Naive B cell (primary cell): ENCODE data around the gene LLCFC1. TPM values are rescaled to one million over a fixed set of nuclear protein-coding genes. Genes with fewer than 3 reads are reported as not detected.
"Not testable (repeated sequence)": the region's sequence is repeated elsewhere in the genome, so short reads cannot be mapped to it uniquely, and the experiment has no call there.

Experiments used
- ATAC-seq, 2 donors: fragments of 150-1000 bp; cut with Tn5 transposase; 2 replicates each; pipeline ENCODE4 v1.10.0; 2021; ENCODE audit warnings: low read depth in 2 of 2, mild to moderate bottlenecking in 2 of 2, moderate library complexity in 2 of 2
- DNase-seq: peaks from one replicate; pipeline ENCODE4 v3.0.0; 2022
- H3K27ac Mint-ChIP-seq, 6 donors: one replicate each; pipeline ENCODE4 v1.8.0; 2020 to 2022; ENCODE audit warnings: mild to moderate bottlenecking in 6 of 6, mixed read lengths in 6 of 6, moderate library complexity in 5 of 6, inconsistent platforms in 2 of 6
- H3K27me3 Mint-ChIP-seq, 3 donors: one replicate each; pipeline ENCODE4 v1.8.0; 2021 to 2022; ENCODE audit warnings: mixed read lengths in 3 of 3, mild to moderate bottlenecking in 1 of 3
- H3K36me3 Mint-ChIP-seq, 2 donors: one replicate each; pipeline ENCODE4 v1.8.0; 2020 to 2022; ENCODE audit warnings: mixed read lengths in 2 of 2, inconsistent platforms in 1 of 2, mild to moderate bottlenecking in 1 of 2
- H3K4me1 Mint-ChIP-seq, 3 donors: one replicate each; pipeline ENCODE4 v1.8.0; 2020 to 2022; ENCODE audit warnings: mixed read lengths in 3 of 3, inconsistent platforms in 1 of 3, mild to moderate bottlenecking in 1 of 3, moderate library complexity in 1 of 3
- H3K4me3 Mint-ChIP-seq, 8 donors: one replicate each; pipeline ENCODE4 v1.8.0; 2020 to 2022; ENCODE audit warnings: mild to moderate bottlenecking in 8 of 8, mixed read lengths in 8 of 8, moderate library complexity in 8 of 8, inconsistent platforms in 2 of 8
- H3K9me3 Mint-ChIP-seq, 7 donors: one replicate each; pipeline ENCODE4 v1.8.0; 2020 to 2022; ENCODE audit warnings: mixed read lengths in 7 of 7, mild to moderate bottlenecking in 5 of 7, inconsistent platforms in 2 of 7, moderate library complexity in 1 of 7
- polyA plus RNA-seq, 6 donors: library from polyadenylated mRNA; unstranded; fragments of 300-500 nt; fragmentation: Illumina TruSeq; gene quantifications; one replicate each; pipeline ENCODE4 v1.2.3, GENCODE V29; 2021; ENCODE audit warnings: low read depth in 6 of 6

Gene LLCFC1
- polyA plus RNA-seq, 6 donors from 2014 or later = not detected

- peaks cover 0 to 11% of the 10 kb centered on the region in 2 donors for H3K36me3 Mint-ChIP-seq
- ATAC-seq (no peak), DNase-seq (no peak)
- H3K27me3 Mint-ChIP-seq = peaks cover 17 to 42% (median 42%) of the 10 kb centered on the region in 3 donors
- H3K27ac Mint-ChIP-seq = peak overlapping the region in 1 of 6 donors; percentile 11
- H3K4me1 Mint-ChIP-seq = no peaks in the 10 kb centered on the region
- peaks cover 2 to 11% (median 8%) of the 10 kb centered on the region in 7 donors for H3K9me3 Mint-ChIP-seq
- no peak overlapping the region for H3K4me3 Mint-ChIP-seq
These were observed 21.8 kb downstream of the LLCFC1 start for GRCh38 chr7:142960955-142961512.

DNA sequence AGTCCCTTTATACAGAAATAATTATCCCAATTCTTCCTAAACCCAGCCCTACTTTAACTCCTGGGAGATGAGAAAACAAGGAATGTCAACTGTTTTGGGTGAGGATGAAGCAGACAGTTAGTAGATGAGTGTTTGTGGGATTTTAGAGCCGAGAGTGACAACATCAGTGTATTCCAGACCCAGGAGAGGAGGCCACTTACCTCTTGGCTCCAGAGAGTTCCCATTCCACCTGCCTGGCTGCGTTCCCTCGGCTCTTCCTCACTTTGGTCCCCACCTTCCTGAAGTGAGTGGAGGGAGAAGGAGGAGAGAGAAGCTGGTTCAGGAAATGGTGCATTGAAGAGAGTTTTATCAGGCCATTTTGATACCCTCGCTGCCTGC lies 22.3 kb downstream of the LLCFC1 start:
- Mint-ChIP-seq H3K27ac (no peak overlapping the region), H3K4me3 (no peak overlapping the region), H3K9me3 (peaks cover 0 to 5% (median 4%) of the 10 kb centered on the region in 7 donors), H3K27me3 (peaks cover 17 to 42% (median 42%) of the 10 kb centered on the region in 3 donors), H3K36me3 (peaks cover 0 to 6% of the 10 kb centered on the region in 2 donors), H3K4me1 (no peaks in the 10 kb centered on the region)
- ATAC-seq = no peak
- DNase-seq = no peak

DNA sequence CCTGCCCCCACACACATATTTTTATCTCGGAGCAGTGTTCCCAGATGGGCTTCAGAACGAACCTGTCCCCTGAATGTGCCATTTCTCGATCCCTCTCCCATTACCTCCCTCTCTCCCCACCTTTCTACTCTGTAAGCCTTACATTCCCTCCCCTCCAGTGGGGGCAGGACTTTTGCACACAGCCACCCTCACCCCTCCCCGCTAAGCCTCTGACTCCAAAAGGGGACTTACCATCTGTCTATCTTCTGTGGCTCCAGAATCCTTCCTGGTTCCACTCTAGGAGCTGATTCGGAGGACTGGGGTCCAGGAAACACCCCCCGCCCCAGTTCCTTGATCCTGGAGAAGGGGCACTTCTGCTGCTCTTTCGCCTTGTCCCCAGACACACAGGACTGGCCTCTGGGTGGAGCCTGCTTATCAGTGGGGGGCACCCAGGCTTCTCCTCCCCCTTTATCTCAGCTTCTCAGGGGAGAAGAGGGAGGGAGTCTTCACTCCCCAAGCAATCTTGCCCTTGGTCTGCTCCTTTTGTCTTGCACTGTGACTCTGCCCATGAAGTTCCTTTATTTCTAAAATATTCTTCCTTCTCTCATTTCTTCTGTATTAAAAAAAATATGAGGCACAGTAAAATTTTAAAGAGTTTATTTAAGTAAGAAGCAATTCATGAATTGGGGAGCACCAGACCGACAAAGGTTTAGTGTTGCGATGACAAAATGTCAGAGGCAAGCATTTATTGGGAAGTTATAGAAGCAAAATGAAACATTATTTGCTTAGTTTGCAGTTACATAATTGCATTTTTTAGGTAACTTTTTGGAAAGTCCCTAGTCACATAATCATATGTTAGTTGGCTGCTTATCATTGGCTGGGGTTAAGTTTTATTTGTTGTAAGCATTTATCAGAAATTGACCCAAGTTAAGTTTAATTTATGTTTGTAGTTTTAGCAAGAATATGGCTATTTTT lies 23.0 kb downstream of the LLCFC1 start, which contains the start of gene KEL:
TSS of gene KEL (minus strand) at position 391 of the 954 bp plus-strand sequence. CDS start at position 234, 157 bp downstream.
- DNase-seq = no peak
- Mint-ChIP-seq H3K4me3 (no peak within 1 kb of the TSS), H3K27me3 (peaks cover 17 to 42% (median 42%) of the 10 kb centered on the region in 3 donors), H3K9me3 (peaks cover 0 to 3% (median 0%) of the 10 kb centered on the region in 7 donors), H3K4me1 (no peaks in the 10 kb centered on the region), H3K27ac (peak within 1 kb of the TSS in 1 of 6 donors; percentile 11), H3K36me3 (no peaks in the 10 kb centered on the region)
- no peak for ATAC-seq

DNA sequence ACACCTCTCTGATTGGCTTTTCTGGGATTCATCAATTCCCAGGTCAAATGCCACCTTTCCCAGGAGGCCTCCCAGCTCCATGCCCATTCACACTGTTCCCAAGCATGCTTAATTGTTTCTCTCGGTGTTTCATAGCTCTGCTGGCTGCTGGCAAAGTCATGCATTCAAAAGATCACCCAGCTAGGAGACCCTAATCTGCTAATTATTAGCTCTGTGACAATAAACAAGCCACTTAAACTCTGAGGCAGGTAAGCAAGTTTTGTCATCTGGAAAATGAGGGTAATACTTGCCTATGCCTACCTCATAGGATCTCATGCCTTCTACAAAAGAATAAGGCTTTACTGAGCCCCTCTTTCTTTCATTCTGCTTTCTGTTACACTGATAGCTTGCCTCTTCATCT lies 23.7 kb downstream of the LLCFC1 start:
- no peaks in the 10 kb centered on the region for H3K36me3 Mint-ChIP-seq
- H3K9me3 Mint-ChIP-seq = peaks cover 0 to 3% (median 0%) of the 10 kb centered on the region in 7 donors
- H3K4me3 Mint-ChIP-seq = no peak overlapping the region
- DNase-seq (no peak), ATAC-seq (no peak)
- H3K27me3 Mint-ChIP-seq = peaks cover 17 to 45% (median 45%) of the 10 kb centered on the region in 3 donors
- no peak overlapping the region for H3K27ac Mint-ChIP-seq
- no peaks in the 10 kb centered on the region for H3K4me1 Mint-ChIP-seq

DNA sequence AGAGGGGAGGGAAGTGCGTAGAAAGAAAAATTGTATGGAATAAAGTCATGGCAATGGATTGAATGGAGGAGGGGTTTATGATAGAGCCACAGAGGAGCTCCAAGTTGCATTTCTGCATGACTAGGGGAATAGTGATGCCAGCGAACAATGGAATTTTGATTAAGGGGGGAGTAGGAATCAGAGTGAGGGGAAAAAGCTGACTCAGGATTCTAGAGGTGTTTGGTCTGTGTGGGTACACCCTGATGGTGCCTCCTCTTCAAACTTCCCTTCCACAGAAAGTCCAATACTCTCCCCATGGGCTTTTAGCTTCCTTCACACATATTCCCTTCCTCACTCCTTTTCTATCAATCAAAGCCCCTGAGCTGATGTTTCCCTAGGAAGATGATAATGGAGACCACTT lies 24.7 kb downstream of the LLCFC1 start:
- no peak for DNase-seq
- Mint-ChIP-seq H3K27ac (no peak overlapping the region), H3K4me3 (no peak overlapping the region), H3K27me3 (peaks cover 23 to 54% (median 53%) of the 10 kb centered on the region in 3 donors), H3K36me3 (no peaks in the 10 kb centered on the region), H3K4me1 (no peaks in the 10 kb centered on the region), H3K9me3 (peaks cover 0 to 3% (median 0%) of the 10 kb centered on the region in 7 donors)
- ATAC-seq = no peak

- Mint-ChIP-seq H3K4me3 (no peak overlapping the region), H3K27ac (no peak overlapping the region), H3K27me3 (peaks cover 24 to 55% (median 49%) of the 10 kb centered on the region in 3 donors), H3K36me3 (no peaks in the 10 kb centered on the region), H3K4me1 (no peaks in the 10 kb centered on the region), H3K9me3 (peaks cover 0 to 3% (median 0%) of the 10 kb centered on the region in 7 donors)
- DNase-seq = no peak
- no peak for ATAC-seq
These were observed 25.4 kb downstream of the LLCFC1 start for GRCh38 chr7:142964502-142965246.

DNA sequence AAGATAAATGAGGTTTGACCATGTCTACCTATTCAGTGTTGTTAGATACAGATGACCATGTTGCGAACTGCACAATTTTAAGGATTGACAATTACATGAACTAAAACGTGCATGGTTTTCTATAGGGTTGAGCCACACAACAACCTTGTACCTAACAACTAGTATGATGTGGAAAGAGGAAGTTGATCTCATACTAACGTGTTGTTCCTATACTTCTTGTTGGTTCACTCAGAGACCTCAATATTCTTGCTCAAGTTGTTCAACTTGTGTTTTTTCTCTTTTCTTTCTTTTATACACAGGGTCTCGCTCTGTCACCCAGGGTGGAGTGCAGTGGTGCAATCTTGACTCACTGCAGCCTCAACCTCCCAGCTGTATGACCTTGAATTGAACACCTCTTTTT lies 28.9 kb downstream of the LLCFC1 start:
- Mint-ChIP-seq H3K36me3 (no peaks in the 10 kb centered on the region), H3K4me3 (no peak overlapping the region), H3K27ac (no peak overlapping the region), H3K4me1 (no peaks in the 10 kb centered on the region), H3K9me3 (no peaks in the 10 kb centered on the region), H3K27me3 (peaks cover 19 to 56% (median 51%) of the 10 kb centered on the region in 3 donors)
- DNase-seq (no peak), ATAC-seq (no peak)

GRCh38 chr7:142969183-142969582 lies 29.9 kb downstream of the LLCFC1 start:
- peaks cover 0 to 1% (median 0%) of the 10 kb centered on the region in 7 donors for H3K9me3 Mint-ChIP-seq
- H3K36me3 Mint-ChIP-seq = no peaks in the 10 kb centered on the region
- DNase-seq (no peak), ATAC-seq (no peak)
- no peak overlapping the region for H3K4me3 Mint-ChIP-seq
- no peak overlapping the region for H3K27ac Mint-ChIP-seq
- peaks cover 17 to 49% (median 42%) of the 10 kb centered on the region in 3 donors for H3K27me3 Mint-ChIP-seq
- no peaks in the 10 kb centered on the region for H3K4me1 Mint-ChIP-seq

DNA sequence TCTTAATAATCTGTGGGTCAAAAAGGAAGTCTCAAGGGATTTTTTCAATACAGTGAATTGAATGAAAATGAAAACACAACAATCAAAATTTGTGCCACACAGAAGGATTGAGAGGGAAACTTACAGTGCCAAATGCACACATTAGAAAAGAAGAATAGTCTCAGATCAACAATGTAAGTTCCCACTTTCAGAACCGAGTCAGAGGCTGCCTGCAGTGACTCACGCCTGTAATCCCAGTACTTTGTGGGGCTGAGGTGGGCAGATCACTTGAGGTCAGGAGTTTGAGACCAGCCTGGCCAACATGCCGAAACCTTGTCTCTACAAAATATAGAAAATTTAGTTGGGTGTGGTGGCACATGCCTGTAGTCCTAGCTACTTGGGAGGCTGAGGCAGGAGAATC lies 35.3 kb downstream of the LLCFC1 start:
- ATAC-seq = no peak
- Mint-ChIP-seq H3K36me3 (no peaks in the 10 kb centered on the region), H3K4me1 (no peaks in the 10 kb centered on the region), H3K27me3 (peaks cover 13 to 38% (median 14%) of the 10 kb centered on the region in 3 donors), H3K4me3 (no peak overlapping the region), H3K9me3 (peaks cover 2 to 13% (median 12%) of the 10 kb centered on the region in 7 donors), H3K27ac (no peak overlapping the region)
- DNase-seq = no peak

DNA sequence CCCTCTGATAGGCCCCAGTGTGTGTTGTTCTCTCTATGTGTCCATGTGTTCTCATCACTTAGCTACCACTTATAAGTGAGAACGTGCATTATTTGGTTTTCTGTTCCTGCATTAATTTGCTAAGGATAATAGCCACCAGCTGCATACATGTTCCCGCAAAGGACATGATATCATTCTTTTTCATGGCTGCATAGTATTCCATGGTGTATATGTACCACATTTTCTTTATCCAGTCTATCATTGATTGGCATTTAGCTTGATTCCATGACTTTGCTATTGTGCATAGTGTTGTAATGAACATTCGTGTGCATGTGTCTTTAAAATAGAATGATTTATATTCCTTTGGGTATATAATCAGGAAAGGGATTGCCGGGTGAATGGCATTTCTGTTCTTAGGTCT lies 39.1 kb downstream of the LLCFC1 start:
- Mint-ChIP-seq H3K27me3 (peaks cover 9 to 37% (median 21%) of the 10 kb centered on the region in 3 donors), H3K9me3 (peaks cover 2 to 36% (median 22%) of the 10 kb centered on the region in 7 donors)
- H3K4me3 Mint-ChIP-seq, H3K36me3 Mint-ChIP-seq, H3K4me1 Mint-ChIP-seq, H3K27ac Mint-ChIP-seq, DNase-seq, ATAC-seq: not testable (repeated sequence)

GRCh38 chr7:142983825-142984224 lies 44.5 kb downstream of the LLCFC1 start:
- Mint-ChIP-seq H3K4me3 (no peak overlapping the region), H3K9me3 (peaks cover 0 to 27% (median 14%) of the 10 kb centered on the region in 7 donors), H3K27ac (peak overlapping the region in 1 of 6 donors; percentile 55), H3K4me1 (no peaks in the 10 kb centered on the region), H3K27me3 (peaks cover 14 to 45% (median 35%) of the 10 kb centered on the region in 3 donors), H3K36me3 (no peaks in the 10 kb centered on the region)
- ATAC-seq (no peak), DNase-seq (no peak)

DNA sequence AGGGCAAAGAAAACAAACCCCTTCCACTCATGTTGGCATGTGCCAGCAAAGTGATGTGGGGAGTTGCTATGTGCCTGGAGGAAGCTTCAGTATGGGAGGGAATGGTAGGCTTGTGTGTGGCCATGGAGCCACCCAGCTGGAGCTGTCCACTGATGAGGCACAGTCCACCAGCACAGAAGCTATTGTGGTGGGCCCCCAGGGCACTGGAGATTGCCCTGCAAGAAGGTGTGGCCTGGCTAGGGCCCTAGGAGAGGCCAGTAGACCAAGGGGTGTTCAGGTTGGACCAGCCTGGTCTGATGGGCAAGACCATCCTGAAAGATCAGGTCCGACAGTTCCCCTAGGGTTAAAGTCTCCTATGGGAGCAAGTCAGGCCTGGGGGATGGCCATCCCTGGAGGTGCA lies 45.0 kb downstream of the LLCFC1 start:
- peaks cover 13 to 45% (median 35%) of the 10 kb centered on the region in 3 donors for H3K27me3 Mint-ChIP-seq
- no peak overlapping the region for H3K27ac Mint-ChIP-seq
- peaks cover 0 to 23% (median 9%) of the 10 kb centered on the region in 7 donors for H3K9me3 Mint-ChIP-seq
- no peaks in the 10 kb centered on the region for H3K36me3 Mint-ChIP-seq
- no peak overlapping the region for H3K4me3 Mint-ChIP-seq
- DNase-seq (no peak), ATAC-seq (no peak)
- H3K4me1 Mint-ChIP-seq = no peaks in the 10 kb centered on the region
